ENCODE data around the gene PRG3. TPM values are rescaled to one million over a fixed set of nuclear protein-coding genes. Genes with fewer than 3 reads are reported as not detected.

Gene PRG3
- 1 to 10 TPM in 2 of 5 donors, under 1 TPM in 3; 0.48 to 1.5 (median 0.77) TPM for polyA plus RNA-seq (ENCODE audit: insufficient read depth in 1 of 5, insufficient read length in 5 of 5, low replicate concordance in 1 of 5)
- long read RNA-seq, donor 1, partial matches to known transcripts, result 0 of 1 reads
- long read RNA-seq, donor 1, other reads (novel, unspliced or antisense), result 0 of 1 reads
- long read RNA-seq, donor 2, partial matches to known transcripts, result 0 of 2 reads
- long read RNA-seq, donor 2, other reads (novel, unspliced or antisense), result 0 of 2 reads
- long read RNA-seq, donor 3, partial matches to known transcripts, result 0 of 2 reads
- long read RNA-seq, donor 3, other reads (novel, unspliced or antisense), result 0 of 2 reads
- long read RNA-seq, donor 4, result 0 reads
- long read RNA-seq, donor 5, result 0 reads
- long read RNA-seq, donor 6, partial matches to known transcripts, result 0 of 1 reads
- long read RNA-seq, donor 6, other reads (novel, unspliced or antisense), result 0 of 1 reads
- long read RNA-seq, donor 7, partial matches to known transcripts, result 0 of 1 reads
- long read RNA-seq, donor 7, other reads (novel, unspliced or antisense), result 0 of 1 reads
- long read RNA-seq, donor 8, partial matches to known transcripts, result 0 of 1 reads
- long read RNA-seq, donor 8, other reads (novel, unspliced or antisense), result 0 of 1 reads

DNA sequence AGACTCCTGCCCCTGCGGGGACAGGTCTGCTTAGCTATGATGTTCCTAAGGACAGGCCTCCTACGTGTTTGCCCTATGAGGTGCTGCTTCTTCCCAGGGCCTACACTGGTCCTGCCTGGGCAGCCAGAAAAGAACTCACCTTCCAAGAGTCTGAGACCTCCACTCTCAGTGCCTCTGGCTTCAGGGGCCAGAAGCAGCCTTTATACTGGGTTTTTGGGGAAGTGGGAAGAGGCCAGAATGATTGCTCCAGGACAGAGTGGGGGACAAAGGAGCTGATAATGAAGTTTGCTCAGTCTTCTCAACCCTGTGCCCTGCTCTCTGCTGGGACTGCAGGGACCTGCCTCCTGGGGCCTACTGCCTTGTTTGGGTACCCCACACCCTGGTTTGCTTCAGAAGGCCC, at the start of gene PRG3:
Gene PRG3 (minus strand): TSS at position 176 of the 400 bp plus-strand sequence. CDS start 442 bp downstream, outside the sequence.
- DNase-seq, result no peak

DNA sequence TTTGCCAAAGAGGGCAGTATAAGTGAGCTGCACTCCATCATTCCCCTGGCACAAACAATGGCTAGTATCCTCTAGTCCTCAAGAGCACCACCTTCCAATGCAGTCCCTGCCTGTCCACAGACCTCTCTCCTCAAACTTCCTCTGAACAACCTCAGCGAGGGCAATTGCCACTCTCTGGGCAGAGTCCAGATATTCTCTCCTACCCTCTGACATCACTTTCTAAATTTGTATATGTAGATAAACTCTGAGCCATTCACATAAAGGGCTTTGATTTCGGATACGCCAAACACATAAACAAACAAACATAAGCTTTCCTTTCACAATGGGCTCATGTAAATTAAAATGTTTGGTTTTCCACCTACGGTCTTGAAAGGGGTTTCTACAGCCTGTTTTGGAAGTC, 49.0 kb upstream of the PRG3 start:
- DNase-seq, result no peak

DNA sequence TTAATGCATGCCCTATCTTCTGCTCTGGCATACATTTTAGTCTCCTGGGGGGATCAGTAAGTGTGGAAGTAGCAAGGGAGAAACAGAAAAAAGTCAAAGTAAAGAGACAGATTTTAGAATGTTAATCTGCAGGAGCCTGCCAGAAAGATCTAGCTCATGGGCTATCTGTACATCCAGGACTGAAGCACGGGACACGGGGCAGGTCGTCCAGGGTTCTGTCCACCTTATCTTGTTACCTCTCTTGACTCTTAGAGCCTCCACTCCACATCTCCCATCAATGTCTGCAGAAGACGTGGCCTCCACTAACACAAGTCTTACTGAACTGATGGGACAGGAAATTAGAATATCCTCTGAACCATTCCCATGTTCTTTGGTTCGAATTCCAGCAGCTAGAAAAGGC, 47.7 kb upstream of the PRG3 start:
- DNase-seq, result no peak

GRCh38 chr11:57427727-57428082, 46.8 kb upstream of the PRG3 start:
- DNase-seq, result peak; percentile 61 to 66

GRCh38 chr11:57426929-57427726, 46.2 kb upstream of the PRG3 start, which contains the start of gene SLC43A3:
Gene SLC43A3 (minus strand): TSS chr11:57427121. CDS start chr11:57426172, 949 bp downstream.
- DNase-seq, result peak; percentile 65 to 73

DNA sequence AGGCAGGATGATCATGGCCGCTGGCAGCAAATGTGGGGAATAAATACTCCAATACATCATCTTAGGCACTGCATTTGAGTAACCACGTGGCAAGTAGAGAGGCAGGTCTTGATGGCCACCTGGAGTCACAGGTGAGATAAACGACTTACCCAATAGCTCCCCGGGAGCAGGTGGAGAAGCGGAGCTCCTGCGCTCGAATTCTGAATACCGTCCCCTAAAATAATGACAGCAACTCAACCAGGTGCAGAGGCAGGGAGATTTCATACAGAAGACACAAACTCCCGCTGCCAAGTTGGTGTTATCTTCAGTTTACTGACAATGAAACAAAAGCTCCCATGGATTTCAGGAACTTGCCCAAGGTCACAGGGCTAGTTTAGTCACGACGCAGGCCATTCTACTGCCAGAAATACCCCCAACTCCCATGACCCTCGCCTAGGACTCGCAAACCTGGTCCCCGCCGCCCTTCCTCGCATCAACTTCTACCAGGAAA, 45.5 kb upstream of the PRG3 start:
- peak in 1 of 2 donors; percentile 16 for DNase-seq

- peak in 1 of 2 donors; percentile 9 for DNase-seq
These were observed 44.9 kb upstream of the PRG3 start for GRCh38 chr11:57425565-57426438.

- peak in 1 of 2 donors; percentile 30 for DNase-seq
These were observed 44.0 kb upstream of the PRG3 start for GRCh38 chr11:57424792-57425564.

GRCh38 chr11:57424137-57424791, 43.3 kb upstream of the PRG3 start:
- no peak for DNase-seq

- no peak for DNase-seq
These were observed 41.7 kb upstream of the PRG3 start for GRCh38 chr11:57422669-57423068.

DNA sequence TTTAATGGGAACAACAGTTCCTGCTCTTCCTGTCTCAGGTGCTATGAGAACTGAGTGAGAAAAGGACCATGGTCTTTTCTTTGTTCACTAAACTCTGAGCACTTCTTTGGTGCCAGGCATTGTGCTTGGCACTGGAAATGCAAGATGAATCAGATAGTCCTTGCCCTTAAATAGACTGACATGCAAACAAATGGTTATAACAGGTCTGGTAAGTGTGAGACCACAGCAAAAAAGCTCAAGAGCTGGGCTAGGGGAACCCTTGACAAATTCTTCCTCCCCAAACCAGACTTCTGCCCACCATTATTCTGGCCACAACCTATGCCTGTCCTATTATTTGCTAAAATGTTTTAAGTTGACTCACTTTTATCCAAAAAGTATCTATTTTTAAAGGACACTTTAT, 40.9 kb upstream of the PRG3 start:
- DNase-seq, result no peak

GRCh38 chr11:57421066-57421465, 40.1 kb upstream of the PRG3 start:
- no peak for DNase-seq

DNA sequence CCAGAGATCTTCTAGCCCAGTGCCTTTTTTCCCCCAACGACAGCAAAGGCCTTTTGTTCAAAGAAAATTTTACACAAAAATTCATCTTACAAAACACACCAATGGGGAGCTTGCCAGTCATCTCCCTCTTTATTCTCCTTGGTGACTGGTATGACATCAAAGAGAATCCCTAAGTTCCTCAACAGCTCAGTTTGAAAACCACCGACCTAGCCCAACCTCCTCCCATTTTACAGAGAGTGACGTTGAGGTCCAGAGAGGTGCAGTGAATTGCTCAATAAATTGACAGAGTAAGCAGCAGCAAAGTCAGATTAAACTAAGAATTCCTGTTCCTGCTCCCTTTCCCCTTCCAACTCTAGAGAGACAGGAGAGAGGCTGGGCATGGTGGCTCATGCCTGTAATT, 38.2 kb upstream of the PRG3 start:
- no peak for DNase-seq

DNA sequence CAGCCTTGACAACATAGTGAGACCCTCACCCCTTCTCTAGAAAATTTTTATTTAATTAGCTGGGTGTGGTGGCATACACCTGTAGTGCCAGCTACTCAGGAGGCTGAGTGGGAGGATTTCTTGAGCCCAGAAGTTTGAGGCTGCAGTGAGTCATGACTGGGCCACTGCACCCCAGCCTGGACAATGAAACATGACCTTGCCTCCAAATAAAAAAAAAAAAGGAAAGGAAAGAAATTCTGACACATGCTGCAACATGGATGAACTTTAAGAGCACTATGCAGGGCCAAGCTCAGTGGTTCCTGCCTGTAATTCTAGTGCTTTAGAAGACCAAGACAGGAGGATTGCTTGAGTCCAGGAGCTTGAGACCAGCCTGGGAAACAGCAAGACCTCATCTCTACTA, 37.2 kb upstream of the PRG3 start:
- DNase-seq, result no peak

GRCh38 chr11:57417056-57417455, 36.1 kb upstream of the PRG3 start:
- peak in 1 of 2 donors; percentile 50 for DNase-seq

DNA sequence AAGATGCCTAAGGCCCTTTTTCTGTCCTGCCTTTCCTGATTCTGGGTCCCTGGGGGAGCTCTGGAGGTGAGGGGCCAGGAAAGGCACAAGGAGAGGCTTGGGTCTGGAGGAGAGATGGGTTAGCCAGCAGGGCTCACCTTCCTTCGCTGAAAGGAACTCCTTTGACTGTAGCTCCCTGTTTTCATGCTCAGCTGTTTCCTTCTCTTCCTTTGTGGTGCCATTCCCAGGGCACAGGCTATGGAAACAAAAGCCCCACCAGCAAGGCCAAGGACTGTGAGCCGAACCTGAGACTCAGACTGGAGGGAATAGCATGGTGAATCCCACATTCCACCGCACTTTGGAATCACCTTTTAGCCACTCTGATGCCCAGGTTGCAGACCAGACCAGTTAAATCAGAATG, 35.5 kb upstream of the PRG3 start:
- DNase-seq, result no peak

GRCh38 chr11:57414612-57415212, 33.8 kb upstream of the PRG3 start:
- DNase-seq, result no peak

- no peak for DNase-seq
These were observed 32.7 kb upstream of the PRG3 start for GRCh38 chr11:57413681-57414080.

DNA sequence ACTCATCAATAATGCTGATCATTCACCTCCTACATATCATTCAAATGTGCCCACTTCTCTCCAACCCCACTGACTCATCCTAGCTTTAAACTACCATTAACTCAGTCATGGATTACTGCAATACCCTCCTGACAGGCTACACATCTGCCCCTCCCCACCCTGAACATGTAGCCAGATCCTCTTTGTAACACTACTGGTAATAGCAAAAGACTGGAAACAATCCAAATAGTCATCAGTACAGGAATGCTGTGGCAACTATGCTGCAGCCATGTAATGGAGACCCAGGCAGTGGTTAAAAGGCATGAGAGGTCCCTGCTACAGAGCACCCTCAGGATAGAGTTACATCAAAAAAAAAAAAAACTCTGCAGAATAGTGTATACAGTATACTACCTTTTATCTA, 29.3 kb upstream of the PRG3 start:
- no peak for DNase-seq

Data from right lung (tissue), 10 donors.